COLO668 (cell line): Measurements from ENCODE around the gene RTN4R.
"Not testable (repeated sequence)": the region's sequence is repeated elsewhere in the genome, so short reads cannot be mapped to it uniquely, and the experiment has no call there.

Experiments used
- DNase-seq: peaks from one replicate; lab custom pipeline; 2025; ENCODE audit not compliant: unreplicated experiment; lab: John Stamatoyannopoulos, UW

Gene RTN4R

DNA sequence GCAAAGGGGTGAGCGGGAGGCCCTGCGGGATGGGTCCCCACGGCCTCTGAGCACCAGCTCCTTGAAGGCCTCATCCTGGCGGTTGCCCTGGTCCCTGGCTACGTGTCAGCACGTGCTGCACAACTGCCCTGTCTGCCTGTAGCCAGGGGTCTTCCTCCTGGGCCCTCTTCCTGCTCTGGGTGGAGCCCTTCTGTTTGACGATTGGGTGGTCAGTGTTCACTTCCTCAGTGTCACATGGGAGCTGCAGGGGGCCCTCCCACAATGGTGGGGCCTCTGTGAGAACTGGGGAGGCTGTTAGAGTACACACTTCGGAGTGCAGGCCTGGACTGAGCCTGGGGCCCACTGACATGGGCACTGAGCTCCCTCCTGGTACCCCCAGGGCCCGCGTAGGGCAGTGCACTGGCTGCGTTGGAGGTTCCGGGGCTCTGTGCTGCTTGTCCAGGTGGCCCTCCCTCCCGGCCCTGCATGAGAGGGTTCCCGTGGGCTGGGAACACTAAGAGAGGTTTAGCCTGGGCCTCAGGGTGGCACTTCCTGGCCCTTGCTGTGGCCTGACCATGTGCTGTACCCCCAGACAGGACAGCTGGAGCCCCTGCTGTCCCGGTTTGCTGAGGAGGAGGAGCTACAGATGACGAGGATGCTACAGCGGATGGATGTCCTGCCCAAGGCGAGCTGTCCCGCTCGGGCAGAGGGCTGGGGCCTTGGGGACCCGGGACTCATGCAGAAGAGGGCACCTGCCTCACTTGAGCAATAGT, 38.0 kb upstream of the RTN4R start:
- no peak for DNase-seq

DNA sequence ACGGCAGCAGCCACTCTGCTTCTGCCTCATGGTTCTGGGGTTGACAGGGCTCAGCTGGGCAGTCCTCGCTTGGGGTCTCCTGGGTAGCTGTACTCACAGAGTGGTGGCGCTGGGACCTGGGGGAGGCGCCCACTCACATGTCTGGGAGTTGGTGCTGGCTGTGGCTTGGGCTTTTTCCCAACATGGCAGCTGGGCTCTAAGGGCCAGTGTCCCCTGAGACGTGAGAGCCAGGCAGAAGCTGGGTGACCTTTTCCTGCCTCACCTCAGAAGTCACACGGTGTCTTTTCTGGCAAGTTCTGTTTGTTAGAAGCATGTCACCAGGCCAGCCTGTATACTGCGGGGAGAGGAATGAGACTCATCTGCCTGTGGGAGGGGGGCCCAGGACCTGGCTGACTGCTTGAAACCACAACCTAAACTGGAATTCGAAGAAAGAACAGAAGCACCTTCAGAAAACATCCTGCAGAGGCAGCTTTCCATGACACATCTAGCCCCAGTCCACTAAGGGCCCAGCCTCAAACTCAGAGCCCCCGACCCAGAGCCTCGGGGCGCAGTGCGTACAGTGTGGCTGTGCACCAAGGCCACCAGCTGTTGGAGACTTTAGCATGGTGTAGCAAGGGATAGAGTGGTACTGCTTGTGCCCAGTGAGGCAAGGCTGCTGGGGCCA, 37.2 kb upstream of the RTN4R start:
- not testable (repeated sequence) for DNase-seq

DNA sequence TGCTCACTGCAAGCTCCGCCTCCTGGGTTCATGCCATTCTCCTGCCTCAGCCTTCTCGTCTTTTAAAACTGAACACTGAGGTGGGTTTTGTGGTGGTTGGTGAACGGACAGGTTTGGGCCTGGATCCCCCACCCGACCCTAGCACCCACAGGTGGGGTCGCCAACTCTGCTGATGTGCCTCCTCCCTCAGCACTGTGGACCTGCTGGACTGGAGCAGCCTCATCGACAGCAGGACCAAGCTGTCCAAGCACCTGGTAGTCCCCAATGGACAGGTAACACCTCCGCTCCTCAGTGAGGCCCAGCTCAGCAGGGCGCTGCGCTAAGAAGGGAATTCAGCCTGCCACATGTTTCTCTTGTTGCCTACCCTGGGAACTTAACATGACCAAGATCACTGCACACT, 36.5 kb upstream of the RTN4R start:
- no peak for DNase-seq

DNA sequence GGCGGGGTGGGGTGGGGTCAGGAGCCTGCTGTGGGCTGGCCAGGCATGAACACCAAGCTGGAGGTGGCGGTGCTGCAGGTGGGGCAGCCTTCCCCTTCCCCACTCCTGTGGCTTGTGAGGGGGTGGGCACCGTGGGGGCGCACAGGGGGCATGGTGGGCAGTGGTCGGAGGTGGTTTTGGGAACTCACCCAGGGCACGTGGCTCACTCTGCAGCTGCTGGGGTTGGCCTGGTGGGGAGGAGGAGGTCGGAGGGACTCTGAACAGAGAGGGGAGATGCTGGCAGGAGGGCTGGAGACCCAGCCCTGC, 35.1 kb upstream of the RTN4R start:
- DNase-seq: not testable (repeated sequence)

DNA sequence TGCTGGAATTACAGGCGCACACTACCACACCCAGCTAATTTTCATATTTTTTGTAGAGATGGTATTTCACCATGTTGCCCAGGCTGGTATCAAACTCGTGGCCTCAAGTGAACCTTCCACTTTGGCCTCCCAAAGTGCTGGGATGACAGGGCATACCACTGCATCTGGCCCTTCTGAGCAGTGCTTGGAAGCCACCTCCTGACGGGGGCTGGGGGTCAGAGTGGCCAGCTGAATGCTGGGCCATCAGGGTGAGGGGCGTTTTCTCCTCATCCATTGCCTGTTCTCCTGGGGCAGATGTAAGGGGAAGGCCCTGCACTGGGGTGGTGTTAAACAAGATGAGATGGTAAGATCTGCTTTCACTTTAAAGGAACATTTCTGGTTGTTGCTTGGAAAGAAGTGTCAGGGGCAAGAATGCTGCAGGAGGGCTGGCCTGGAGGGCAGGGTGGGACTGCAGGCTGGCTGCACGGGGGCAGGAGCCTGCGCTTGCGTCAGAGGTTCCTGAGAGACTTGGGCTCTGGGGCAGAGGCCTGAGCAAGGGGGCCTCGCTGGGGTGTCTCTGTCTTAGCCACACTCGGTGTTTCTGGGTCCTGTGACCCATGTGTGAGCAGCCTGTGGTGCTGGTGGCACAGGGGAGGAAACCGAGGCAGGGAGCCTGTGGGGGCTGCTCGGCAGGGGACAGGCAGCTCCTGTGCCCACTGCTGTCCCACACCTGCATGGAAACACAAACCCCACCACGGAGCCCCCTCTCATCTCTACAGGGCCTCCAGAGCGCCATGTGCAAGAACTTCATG, 34.5 kb upstream of the RTN4R start:
- no peak for DNase-seq

DNA sequence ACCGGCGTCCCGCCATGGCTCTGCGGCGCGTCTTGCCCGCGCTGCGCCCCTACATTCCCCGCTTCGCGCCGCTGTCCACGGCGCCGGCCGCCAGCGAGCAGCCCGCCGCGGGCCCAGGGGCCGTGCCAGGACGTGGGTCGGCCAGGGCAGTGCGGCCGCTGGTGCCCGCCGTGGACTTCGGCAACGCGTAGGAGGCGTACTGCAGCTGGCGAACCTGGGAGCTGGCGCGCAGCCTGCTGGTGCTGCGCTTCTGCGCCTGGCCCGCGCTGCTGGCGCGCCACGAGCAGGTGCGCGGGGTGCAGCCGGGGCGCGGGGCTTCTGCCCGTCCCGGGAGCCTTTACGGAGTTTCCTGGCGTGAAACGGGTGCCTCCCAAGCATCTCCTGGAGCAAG, 31.6 kb upstream of the RTN4R start:
- peak; percentile 50 for DNase-seq

DNA sequence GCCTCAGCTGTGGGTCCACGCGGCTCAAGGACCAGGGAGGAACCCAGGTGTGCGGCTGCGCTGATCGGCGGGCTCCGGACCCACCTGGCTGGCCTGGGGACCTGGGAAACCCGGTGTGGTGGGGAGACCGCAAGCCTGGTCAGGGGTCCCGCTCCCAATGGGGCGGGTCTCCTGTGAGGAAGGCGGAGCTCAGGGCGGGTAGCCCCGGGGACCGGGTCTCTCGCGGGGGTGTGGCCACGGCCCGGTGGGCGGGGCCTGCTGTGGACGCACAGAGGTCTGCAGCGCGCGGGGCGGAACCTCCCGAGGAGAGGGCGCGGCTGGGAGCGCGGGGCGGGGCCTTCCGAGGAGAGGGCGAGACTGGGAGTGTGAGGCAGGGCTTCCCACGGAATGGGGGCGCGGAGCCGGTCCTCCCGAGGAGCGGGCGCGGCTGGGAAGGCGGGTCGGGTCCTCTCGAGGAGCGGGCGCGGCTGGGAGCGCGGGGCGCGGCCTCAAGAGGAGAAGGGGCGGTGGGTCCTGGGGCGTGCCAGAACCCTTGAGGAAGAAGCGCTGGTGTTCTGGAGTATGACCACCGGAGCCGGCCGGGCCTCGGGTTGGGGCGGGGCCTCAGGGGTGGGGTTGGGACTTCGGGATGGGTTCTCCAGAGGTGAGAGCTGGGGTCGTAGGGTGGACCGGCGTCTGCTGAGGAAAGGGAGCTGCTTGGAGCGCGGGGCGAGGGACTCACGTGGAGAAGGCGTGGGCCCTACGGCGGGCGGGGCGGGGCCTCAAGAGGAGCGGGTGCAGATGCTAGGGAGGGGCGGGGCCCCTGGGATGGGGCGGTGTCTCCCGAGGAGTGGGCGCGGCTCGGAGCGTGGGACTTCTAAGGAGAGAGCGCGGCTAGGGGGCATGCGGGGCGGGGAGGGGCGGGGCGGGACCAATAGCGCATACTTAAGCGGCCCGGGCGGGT, 31.0 kb upstream of the RTN4R start:
- DNase-seq: peak; percentile 88

DNA sequence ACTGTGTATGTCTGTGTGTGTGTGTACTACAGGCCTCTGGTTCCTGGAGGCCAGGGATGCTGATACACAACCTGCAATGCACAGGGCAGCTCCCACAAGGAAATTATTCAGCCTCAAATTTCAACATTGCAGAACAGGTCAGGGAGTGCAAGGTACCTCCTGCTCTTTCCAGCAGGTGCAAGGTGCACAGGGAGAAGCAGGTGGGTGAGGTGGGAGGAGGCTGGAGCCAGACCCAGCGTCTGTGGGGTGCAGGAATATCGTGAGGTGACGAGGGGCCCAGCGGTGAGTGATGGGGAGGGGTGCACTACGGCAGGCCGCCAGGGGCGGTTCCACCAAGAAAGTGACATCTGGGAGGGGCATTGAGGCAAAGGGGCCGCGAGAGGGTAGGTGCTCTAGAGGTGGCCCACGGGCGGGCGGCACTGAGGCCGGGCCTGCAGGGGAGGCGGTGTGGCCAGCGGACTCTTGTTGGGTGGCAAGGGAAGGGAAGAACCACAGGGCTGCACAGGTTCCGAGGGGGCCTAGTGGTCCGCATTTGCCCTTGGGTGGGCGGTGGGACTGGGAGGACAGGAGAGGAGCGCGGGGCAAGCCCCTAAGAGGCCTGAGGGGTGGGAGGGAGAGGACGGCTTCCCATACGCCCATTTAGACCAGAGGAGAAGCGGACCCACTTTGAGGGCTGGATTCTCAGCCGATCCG, 30.1 kb upstream of the RTN4R start:
- DNase-seq: peak; percentile 31

DNA sequence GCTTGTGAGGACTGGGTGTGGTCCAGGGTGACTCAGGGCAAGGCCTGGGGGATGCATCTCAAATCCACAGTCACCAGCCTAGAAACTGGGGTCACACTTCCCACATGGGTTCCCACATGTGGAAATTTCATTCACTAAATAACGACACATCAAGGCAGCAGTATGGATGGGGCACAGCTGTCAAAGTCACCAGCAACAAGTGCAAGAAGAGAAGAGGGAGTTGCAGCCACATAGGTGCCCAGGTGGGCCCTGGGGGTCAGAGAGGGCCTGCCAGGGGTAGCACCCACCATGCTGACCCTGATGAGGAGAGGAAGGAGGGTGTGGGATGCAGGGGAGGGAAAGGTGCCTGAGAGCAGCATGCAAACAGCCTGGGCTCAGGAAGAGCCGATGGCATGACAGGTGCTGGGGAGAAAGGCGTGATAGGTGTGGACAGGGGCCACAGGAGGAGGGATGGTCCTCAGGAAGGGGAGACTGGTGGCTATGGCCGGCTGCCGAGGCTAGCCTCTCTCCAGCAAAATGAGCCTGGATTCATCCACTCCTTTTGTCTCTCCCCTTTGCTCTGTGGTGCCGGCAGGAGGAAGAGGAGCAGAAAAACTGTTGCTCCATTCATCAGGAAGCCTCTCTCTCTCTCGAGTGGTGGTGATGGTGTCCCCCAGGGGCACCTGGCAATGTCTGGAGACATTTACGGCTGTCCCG, 29.4 kb upstream of the RTN4R start:
- DNase-seq: no peak

DNA sequence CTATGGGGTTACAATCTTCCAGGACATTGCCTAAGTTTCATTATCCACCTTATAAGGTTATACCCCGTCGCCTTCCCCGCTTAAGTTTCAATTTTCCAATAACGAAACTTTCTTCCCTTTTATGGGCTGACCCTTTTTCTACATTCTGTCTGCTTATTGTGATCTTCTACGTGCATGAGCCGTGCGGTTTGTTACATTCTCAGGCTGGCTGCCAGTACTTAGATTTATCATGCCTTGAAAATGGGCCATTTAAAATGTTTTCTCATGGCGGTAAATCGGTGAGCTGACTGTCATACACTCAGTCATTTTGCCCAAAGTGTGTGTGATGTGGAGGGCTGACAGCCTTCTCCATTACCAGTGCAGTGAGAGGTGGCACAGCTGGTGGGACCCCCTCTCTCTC, 28.5 kb upstream of the RTN4R start:
- no peak for DNase-seq

DNA sequence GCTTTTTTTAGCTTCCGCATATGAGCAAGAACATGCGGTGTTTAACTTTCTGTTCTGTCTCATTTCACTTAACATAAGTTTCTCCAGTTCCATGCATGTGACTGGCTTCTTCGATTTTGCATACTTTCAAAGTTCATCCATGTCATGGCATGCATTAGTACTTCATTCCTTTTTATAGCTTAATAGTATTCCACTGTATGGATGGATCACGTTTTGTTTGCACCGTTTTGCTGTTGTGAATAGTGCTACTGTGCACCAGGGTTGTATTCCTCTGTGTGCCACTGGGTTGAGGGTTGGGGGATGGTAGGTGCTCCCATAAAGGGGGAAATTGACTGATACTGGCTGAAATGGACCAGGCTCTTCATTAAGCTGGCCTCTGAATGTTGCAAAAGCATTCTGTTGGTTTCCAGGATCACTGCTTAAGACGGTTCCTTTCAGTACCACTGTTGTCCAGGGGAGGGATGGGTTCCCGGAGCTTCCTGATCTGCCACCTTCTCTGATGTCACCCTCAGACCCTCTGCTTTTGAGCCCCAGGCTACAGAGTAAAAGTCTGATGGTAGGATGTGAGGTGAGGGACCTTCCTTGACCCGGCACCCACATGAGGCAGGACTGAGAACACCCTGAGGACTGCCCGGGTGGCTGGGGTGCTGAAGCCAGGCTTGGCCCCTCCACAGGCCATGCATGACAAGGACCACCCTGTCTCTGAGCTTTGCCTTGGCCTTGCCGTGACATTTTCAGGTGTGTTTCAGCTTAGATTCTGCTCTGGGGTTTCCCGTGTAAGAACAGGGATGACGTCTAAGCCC, 27.3 kb upstream of the RTN4R start:
- DNase-seq: no peak

DNA sequence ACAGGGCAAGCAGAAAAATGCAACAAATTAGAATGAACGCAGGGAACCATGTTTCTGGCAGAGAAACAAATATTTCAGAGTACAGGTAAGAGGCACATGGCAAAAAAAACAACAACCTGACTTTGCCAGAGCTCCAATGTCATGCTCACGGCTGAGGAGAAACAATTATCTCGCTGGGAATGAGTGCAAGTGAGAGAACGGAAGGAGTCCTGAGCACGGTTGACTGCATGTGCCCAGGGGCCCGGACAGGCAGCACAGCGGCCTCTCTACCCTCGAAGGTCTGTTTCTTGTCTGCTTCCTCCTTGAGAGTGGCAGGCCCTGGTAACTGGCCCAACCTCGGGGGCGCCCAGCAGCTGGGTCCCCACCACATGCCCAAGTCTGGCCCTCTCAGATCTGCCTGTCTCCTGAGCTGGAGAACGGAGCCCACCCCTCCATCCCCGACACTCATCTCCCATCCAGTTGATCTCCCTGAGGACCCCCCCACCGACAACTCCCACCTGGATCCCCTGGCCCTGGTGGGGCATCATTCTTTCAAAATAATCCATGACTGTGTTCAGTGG, 24.6 kb upstream of the RTN4R start:
- no peak for DNase-seq

DNA sequence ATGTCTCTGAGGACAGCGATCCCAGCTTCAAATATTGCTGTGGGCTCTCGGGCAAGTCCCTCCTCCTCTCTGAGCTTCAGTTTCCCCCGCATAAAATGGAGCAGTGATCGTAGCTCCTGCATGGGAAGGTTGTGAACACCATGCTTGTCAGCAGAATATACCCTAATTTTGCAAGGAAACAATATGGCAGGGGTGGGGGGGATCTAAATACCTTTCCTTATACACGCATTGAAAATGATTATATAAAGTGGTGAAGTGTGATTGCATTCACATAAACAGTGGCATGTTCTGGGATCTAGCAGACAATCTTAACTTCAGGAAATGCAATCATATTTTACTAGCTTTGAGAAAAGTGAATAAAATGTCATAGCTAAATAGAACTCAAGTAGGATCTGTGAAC, 24.0 kb upstream of the RTN4R start:
- no peak for DNase-seq

DNA sequence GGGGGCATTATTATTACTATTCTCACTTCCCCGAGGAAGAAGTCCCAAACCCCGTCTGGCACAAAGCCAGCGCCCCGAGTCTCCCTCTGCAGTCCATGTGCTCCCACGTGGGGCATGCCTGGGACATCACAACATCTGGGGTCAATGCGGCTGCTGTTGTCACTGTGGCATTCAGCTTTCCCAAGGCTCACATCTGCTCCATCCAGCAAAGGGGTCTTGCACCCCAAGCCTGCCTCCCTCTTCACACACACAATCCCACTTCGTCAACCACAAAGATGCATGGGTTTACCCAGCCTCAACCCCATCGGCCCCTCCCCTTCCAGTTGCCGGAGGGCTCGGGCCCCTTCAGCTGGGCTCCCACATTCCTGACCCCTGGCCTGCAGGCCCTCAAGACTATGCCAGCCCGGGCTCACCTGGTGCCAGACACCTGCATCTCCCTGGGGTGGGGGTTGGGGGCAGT, 23.5 kb upstream of the RTN4R start:
- no peak for DNase-seq

DNA sequence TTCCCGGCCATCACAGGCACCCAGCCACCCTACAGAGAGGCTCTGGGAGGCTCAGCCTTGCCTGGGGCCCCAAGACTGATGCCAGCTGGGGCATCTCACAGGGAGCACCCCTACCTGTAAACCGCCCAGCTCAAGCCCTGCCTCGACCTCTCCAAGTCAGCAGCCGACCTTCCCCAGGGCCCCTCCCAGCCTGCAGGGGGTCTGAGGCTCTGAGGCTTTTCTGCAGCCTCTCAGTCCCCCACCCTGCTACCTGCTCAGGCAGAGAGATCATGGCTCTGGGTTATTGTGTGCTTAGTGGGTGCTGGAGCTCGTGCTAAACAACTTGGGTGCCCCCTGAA, 23.1 kb upstream of the RTN4R start:
- DNase-seq: no peak

DNA sequence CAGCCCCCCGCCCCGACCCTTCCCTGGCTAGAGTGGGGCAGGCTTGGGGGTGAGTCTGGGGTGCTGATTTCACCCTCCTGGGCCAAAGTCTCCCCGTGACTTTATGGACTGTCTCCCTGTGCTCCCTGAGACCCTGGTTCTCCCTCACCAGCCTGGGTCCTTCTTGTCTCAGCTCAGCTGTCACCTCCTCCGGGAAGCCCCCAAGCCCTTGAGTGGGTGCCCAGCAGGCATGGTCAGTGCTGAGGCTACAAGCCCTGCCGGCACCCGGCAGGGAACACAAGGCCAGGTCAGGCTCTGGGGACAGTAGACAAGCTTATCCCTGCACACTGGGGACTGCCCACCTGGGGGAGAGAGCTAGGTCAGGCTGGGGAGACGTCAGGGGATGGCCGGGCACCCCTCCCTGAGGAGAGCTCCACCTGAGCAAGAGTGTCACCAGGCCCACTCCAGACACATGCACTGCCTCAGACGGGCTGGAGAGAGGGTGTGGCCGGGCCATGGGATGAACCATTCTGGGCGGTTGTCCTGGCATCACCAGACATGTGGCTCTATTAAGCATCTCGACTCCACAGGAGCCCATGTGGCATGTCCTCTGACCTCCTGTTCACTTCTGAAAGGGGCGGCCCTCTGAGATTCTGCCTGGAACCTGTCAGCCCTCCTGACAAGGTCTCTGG, 22.6 kb upstream of the RTN4R start:
- DNase-seq: no peak

DNA sequence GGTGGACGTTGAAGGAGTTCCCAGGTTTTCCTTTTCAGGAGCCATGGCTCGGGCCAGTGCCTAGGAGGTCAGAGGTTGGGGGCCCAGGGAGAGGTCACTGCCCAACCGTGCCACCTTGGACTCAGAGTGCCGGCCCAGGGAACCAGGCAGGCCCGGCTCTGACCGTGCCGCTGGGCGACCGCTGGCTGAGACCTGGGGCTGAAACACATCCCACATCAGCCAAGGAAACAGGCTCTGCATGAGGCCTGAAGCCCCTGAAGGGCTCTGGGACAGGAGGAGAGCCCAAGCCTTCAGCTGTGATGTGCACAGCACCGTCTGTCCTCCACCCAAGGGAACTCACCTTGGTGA, 21.9 kb upstream of the RTN4R start:
- no peak for DNase-seq
